A549 (cell line): ENCODE data around the gene CCNG2. TPM values are rescaled to one million over a fixed set of nuclear protein-coding genes. Genes with fewer than 3 reads are reported as not detected.

Source experiments
- ATAC-seq, 2 experiments: fragments of 200-7000 bp in 1 of 2; fragments of >200 bp in 1 of 2; cut with Nextera tagmentation in 1 of 2; cut with Tn5 transposase in 1 of 2; 3 replicates each; pipeline versions ENCODE4 v1.8.0 to v1.9.1; 2018 to 2020; ENCODE audit warnings: mild to moderate bottlenecking in 1 of 2, moderate library complexity in 1 of 2
- CTCF ChIA-PET: fragments of 300-600 bp; sonication (Branson Sonifier 250); formaldehyde crosslinking; extraction: SDS; loops from one replicate; lab custom pipeline; 2021; ENCODE audit warnings: antibody characterized with exemption, inconsistent platforms; lab: Yijun Ruan, JAX
- POLR2A ChIA-PET: fragments of 350-600 bp; formaldehyde crosslinking; extraction: SDS; loops from one replicate; lab custom pipeline; 2021; ENCODE audit warnings: antibody characterized with exemption, inconsistent platforms; lab: Yijun Ruan, JAX
- DNase-seq, 2 experiments: peaks; one replicate each; pipeline versions ENCODE4 v3.0.0 to v3.0.0-alpha.2; 2011 to 2016; ENCODE audit warnings: low read depth in 1 of 2, low spot score in 1 of 2
- FAIRE-seq: peaks from 2 replicates; lab custom pipeline; 2011; peaks lifted over from hg19 to GRCh38; lab: Jason Lieb, UNC
- H3K27ac ChIP-seq, 2 experiments: fragments of >200 bp; sonication (Bioruptor Twin); formaldehyde crosslinking; 3 replicates each; pipeline ENCODE4 v1.5.1; 2016 to 2017
- H3K4me1 ChIP-seq: fragments of >200 bp; sonication (Bioruptor Twin); formaldehyde crosslinking; 3 replicates; pipeline ENCODE4 v1.6.1; 2016
- H3K4me2 ChIP-seq: fragments of >200 bp; sonication (Bioruptor Twin); formaldehyde crosslinking; 3 replicates; pipeline ENCODE4 v1.6.1; 2016
- H3K4me3 ChIP-seq: fragments of >200 bp; sonication (Bioruptor Twin); formaldehyde crosslinking; 3 replicates; pipeline ENCODE4 v1.5.1; 2016
- H3K9me3 ChIP-seq: fragments of >200 bp; sonication (Bioruptor Twin); formaldehyde crosslinking; 3 replicates; pipeline ENCODE4 v1.6.1; 2016
- ATOH8 ChIP-seq: fragments of 250-450 bp; sonication (Bioruptor Pico); IDR thresholded peaks from 2 replicates; pipeline ENCODE4 v1.5.0; 2020; ENCODE audit warnings: low read depth, mild to moderate bottlenecking, moderate library complexity
- BCL3 ChIP-seq: fragments of >200 bp; sonication (Bioruptor Twin); formaldehyde crosslinking; IDR thresholded peaks from 3 replicates; pipeline ENCODE4 v1.6.1; 2016
- CEBPB ChIP-seq, 2 experiments: fragments of >200 bp in 1 of 2; sonication (Bioruptor Twin) in 1 of 2; formaldehyde crosslinking in 1 of 2; IDR thresholded peaks; 2 replicates each; pipeline ENCODE4 v1.6.1; 2012 to 2016
- CHD2 ChIP-seq: fragments of 150-350 bp; IDR thresholded peaks from 2 replicates; pipeline ENCODE4 v1.6.1; 2014; ENCODE audit warnings: low read length; ENCODE audit not compliant: partially characterized antibody
- E2F6 ChIP-seq: IDR thresholded peaks from 2 replicates; pipeline ENCODE4 v1.6.1; 2012; ENCODE audit warnings: low read depth, borderline replicate concordance
- EHF ChIP-seq: fragments of 250-450 bp; sonication (Bioruptor Pico); IDR thresholded peaks from 2 replicates; pipeline ENCODE4 v1.5.0; 2020; ENCODE audit warnings: mild to moderate bottlenecking
- EHMT2 ChIP-seq: fragments of 200-600 bp; sonication (generic); IDR thresholded peaks from 2 replicates; pipeline ENCODE4 v1.6.1; 2016; ENCODE audit warnings: antibody characterized with exemption, low read depth, mild to moderate bottlenecking, moderate library complexity
- FOSB ChIP-seq: fragments of 250-450 bp; sonication (Bioruptor Pico); IDR thresholded peaks from 2 replicates; pipeline ENCODE4 v1.5.0; 2020; ENCODE audit warnings: mild to moderate bottlenecking, moderate library complexity
- FOSL2 ChIP-seq, 2 experiments: fragments of 450-650 bp in 1 of 2; fragments of >200 bp in 1 of 2; sonication (Bioruptor Twin) in 1 of 2; formaldehyde crosslinking; IDR thresholded peaks; 2 replicates each; pipeline versions ENCODE4 v1.5.0 to v1.6.1; 2016 to 2020; ENCODE audit warnings: mild to moderate bottlenecking in 1 of 2, moderate library complexity in 1 of 2
- GATA3 ChIP-seq: IDR thresholded peaks from 2 replicates; pipeline ENCODE4 v1.6.1; 2012; ENCODE audit warnings: borderline replicate concordance
- HES2 ChIP-seq: fragments of >200 bp; sonication (Bioruptor Twin); formaldehyde crosslinking; IDR thresholded peaks from 2 replicates; pipeline ENCODE4 v1.6.1; 2016
- HMGXB4 ChIP-seq: fragments of 250-450 bp; sonication (Bioruptor Pico); IDR thresholded peaks from 2 replicates; pipeline ENCODE4 v1.5.0; 2021; ENCODE audit warnings: mild to moderate bottlenecking, moderate library complexity, borderline replicate concordance
- HOXA7 ChIP-seq: fragments of 250-450 bp; sonication (Bioruptor Pico); IDR thresholded peaks from 2 replicates; pipeline ENCODE4 v1.5.0; 2020; ENCODE audit warnings: mild to moderate bottlenecking, moderate library complexity
- HOXB13 ChIP-seq: fragments of 250-450 bp; sonication (Bioruptor Pico); IDR thresholded peaks from 2 replicates; pipeline ENCODE4 v1.5.0; 2020; ENCODE audit warnings: low read depth, mild to moderate bottlenecking, moderate library complexity
- JUN ChIP-seq, 2 experiments: fragments of >200 bp; sonication (Bioruptor Twin); formaldehyde crosslinking; IDR thresholded peaks; 2 replicates in 1 of 2; 3 replicates in 1 of 2; pipeline ENCODE4 v1.6.1; 2016 to 2017
- KDM1A ChIP-seq: fragments of 200-600 bp; sonication (generic); IDR thresholded peaks from 2 replicates; pipeline ENCODE4 v1.6.1; 2016; ENCODE audit warnings: low read depth, mild to moderate bottlenecking
- MAFK ChIP-seq: fragments of 450-650 bp; IDR thresholded peaks from 2 replicates; pipeline ENCODE4 v1.6.1; 2014; ENCODE audit not compliant: partially characterized antibody
- MAX ChIP-seq: IDR thresholded peaks from 2 replicates; pipeline ENCODE4 v1.6.1; 2012
- NR3C1 ChIP-seq: fragments of >200 bp; sonication (Bioruptor Twin); formaldehyde crosslinking; IDR thresholded peaks from 3 replicates; pipeline ENCODE4 v1.6.1; 2017
- PBX3 ChIP-seq: IDR thresholded peaks from 2 replicates; pipeline ENCODE4 v1.6.1; 2012
- PHF8 ChIP-seq: fragments of 200-600 bp; sonication (generic); IDR thresholded peaks from 2 replicates; pipeline ENCODE4 v1.6.1; 2016; ENCODE audit warnings: low read depth, mild to moderate bottlenecking, antibody characterized with exemption, moderate library complexity, borderline replicate concordance
- POLR2A ChIP-seq: IDR thresholded peaks from 2 replicates; pipeline ENCODE4 v1.6.1; 2012; ENCODE audit warnings: mild to moderate bottlenecking, low read length
- RARB ChIP-seq: fragments of 250-450 bp; sonication (Bioruptor Pico); IDR thresholded peaks from 2 replicates; pipeline ENCODE4 v1.8.0; 2021; ENCODE audit warnings: mild to moderate bottlenecking, moderate library complexity
- RCOR1 ChIP-seq: fragments of 150-350 bp; IDR thresholded peaks from 2 replicates; pipeline ENCODE4 v1.6.1; 2014; ENCODE audit warnings: antibody characterized with exemption, low read length, low read depth
- RFX5 ChIP-seq: fragments of 450-650 bp; IDR thresholded peaks from 2 replicates; pipeline ENCODE4 v1.7.1; 2014; ENCODE audit warnings: antibody characterized with exemption, mild to moderate bottlenecking, moderate library complexity
- RNF2 ChIP-seq: fragments of 200-600 bp; sonication (generic); IDR thresholded peaks from 2 replicates; pipeline ENCODE4 v1.6.1; 2016; ENCODE audit warnings: low read depth, mild to moderate bottlenecking, antibody characterized with exemption, moderate library complexity, borderline replicate concordance
- SMC3 ChIP-seq: fragments of >200 bp; sonication (Bioruptor Twin); formaldehyde crosslinking; IDR thresholded peaks from 3 replicates; pipeline ENCODE4 v1.6.1; 2018; ENCODE audit warnings: inconsistent platforms
- SREBF2 ChIP-seq: fragments of 450-650 bp; IDR thresholded peaks from 2 replicates; pipeline ENCODE4 v1.6.1; 2014; ENCODE audit warnings: mild to moderate bottlenecking, moderate library complexity
- TP53 ChIP-seq: fragments of 250-450 bp; sonication (Bioruptor Pico); IDR thresholded peaks from 2 replicates; pipeline ENCODE4 v1.5.0; 2021; ENCODE audit warnings: mild to moderate bottlenecking, moderate library complexity
- USF2 ChIP-seq: fragments of 450-650 bp; IDR thresholded peaks from 2 replicates; pipeline ENCODE4 v1.6.1; 2014; ENCODE audit warnings: antibody characterized with exemption
- ZC3H11A ChIP-seq: fragments of 450-650 bp; IDR thresholded peaks from 2 replicates; pipeline ENCODE4 v1.6.1; 2014; ENCODE audit warnings: antibody characterized with exemption, mild to moderate bottlenecking
- ZFP36 ChIP-seq: fragments of 450-650 bp; IDR thresholded peaks from 2 replicates; pipeline ENCODE4 v1.6.1; 2014; ENCODE audit warnings: borderline replicate concordance; ENCODE audit not compliant: partially characterized antibody
- WGBS: methylation state at CpG from one replicate; pipeline ENCODE4 v1.1.6; 2017; ENCODE audit errors: missing lambda C conversion rate; 5-methylcytosine and 5-hydroxymethylcytosine counted together
- polyA plus RNA-seq, 4 experiments: library from polyadenylated mRNA; depleted of rRNA in 3 of 4; stranded (reverse); fragments of >200 nt; fragmentation: RNase III in 1 of 4; extraction: RNeasy Plus Mini Kit Qiagen cat#74134 plus additional on column Dnase treatment in 1 of 4; gene quantifications; 2 replicates in 3 of 4; 3 replicates in 1 of 4; pipeline ENCODE4 v1.2.3, GENCODE V29; 2011 to 2017

The CCNG2 gene
- polyA plus RNA-seq, 2 of the 4 experiments (the other 2 are of a cell fraction) = 3.9 to 9.8 TPM

- no peak overlapping the region for H3K4me2 ChIP-seq
- ChIA-PET POLR2A (no interaction called here), CTCF (no interaction called here)
- ATAC-seq (no peak), FAIRE-seq (no peak), DNase-seq (no peak)
- H3K27ac ChIP-seq = no peak overlapping the region
- no peak overlapping the region for H3K4me3 ChIP-seq
- 53% methylated on average over 2 of the region's 2 CpGs for WGBS
- no peaks in the 10 kb centered on the region for H3K9me3 ChIP-seq
- H3K4me1 ChIP-seq = no peaks in the 10 kb centered on the region
- TF ChIP-seq FOSB (no peak), PBX3 (no peak), ZC3H11A (no peak), JUN (IDR thresholded peaks at IDR 0.05) (no peak), KDM1A (no peak), MAFK (no peak), RNF2 (no peak), POLR2A (no peak), HES2 (no peak), RCOR1 (no peak), SREBF2 (no peak), PHF8 (no peak), BCL3 (no peak), TP53 (CRISPR knock-in tag) (no peak), RFX5 (no peak), EHMT2 (no peak), ZFP36 (no peak), CEBPB (IDR thresholded peaks at IDR 0.05) (no peak), HMGXB4 (CRISPR knock-in tag) (no peak), E2F6 (no peak)
Observed at GRCh38 chr4:77178560-77178959, 21.6 kb downstream of the CCNG2 start.

GRCh38 chr4:77179519-77179918, 22.5 kb downstream of the CCNG2 start:
- POLR2A ChIA-PET = no interaction called here
- Histone ChIP-seq H3K27ac (no peak overlapping the region), H3K4me3 (no peak overlapping the region), H3K4me2 (no peak overlapping the region), H3K9me3 (no peaks in the 10 kb centered on the region), H3K4me1 (no peaks in the 10 kb centered on the region)
- FAIRE-seq (no peak), DNase-seq (no peak), ATAC-seq (no peak)
- CTCF ChIA-PET = interaction anchor here (0.8 to 1.4 kb wide), 3 partner anchors 21 to 84 kb away, joined by 3 to 4 read pairs (median 4); no protein-coding TSS in a partner anchor
- TF ChIP-seq EHF (CRISPR knock-in tag) = no peak
- no peak for TF ChIP-seq GATA3
- no peak for TF ChIP-seq USF2
- TF ChIP-seq BCL3 = no peak
- TF ChIP-seq CHD2 = no peak
- TF ChIP-seq MAX = no peak
- TF ChIP-seq TP53 (CRISPR knock-in tag) = no peak
- TF ChIP-seq ZC3H11A = no peak
- TF ChIP-seq FOSL2 (IDR thresholded peaks at IDR 0.05) = no peak
- no peak for TF ChIP-seq FOSL2 (CRISPR knock-in tag; IDR thresholded peaks at IDR 0.05)
- TF ChIP-seq RARB (CRISPR knock-in tag) = no peak
- TF ChIP-seq HOXA7 (CRISPR knock-in tag) = no peak
- TF ChIP-seq SMC3 = no peak
- TF ChIP-seq ATOH8 (CRISPR knock-in tag) = no peak
- TF ChIP-seq NR3C1 = no peak
- no peak for TF ChIP-seq HOXB13 (CRISPR knock-in tag)
- TF ChIP-seq KDM1A = no peak
- TF ChIP-seq CEBPB (IDR thresholded peaks at IDR 0.05) = no peak
